Glutamatergic neuron (in vitro differentiated cells): ENCODE measurements around the gene OSBPL2. TPM values are rescaled to one million over a fixed set of nuclear protein-coding genes. Genes with fewer than 3 reads are reported as not detected.

Experiments used
- DNase-seq: peaks from one replicate; pipeline ENCODE4 v3.0.0; 2022
- H3K27ac Mint-ChIP-seq: one replicate; pipeline ENCODE4 v1.8.0; 2020; ENCODE audit warnings: mild to moderate bottlenecking, mixed read lengths, inconsistent platforms; ENCODE audit not compliant: unreplicated experiment
- H3K27me3 Mint-ChIP-seq: one replicate; pipeline ENCODE4 v1.8.0; 2020; ENCODE audit warnings: mild to moderate bottlenecking, moderate library complexity, mixed read lengths, inconsistent platforms; ENCODE audit not compliant: unreplicated experiment
- H3K36me3 Mint-ChIP-seq: one replicate; pipeline ENCODE4 v1.8.0; 2020; ENCODE audit warnings: mild to moderate bottlenecking, mixed read lengths, inconsistent platforms; ENCODE audit not compliant: unreplicated experiment
- H3K4me1 Mint-ChIP-seq: one replicate; pipeline ENCODE4 v1.8.0; 2020; ENCODE audit warnings: mild to moderate bottlenecking, low read depth, mixed read lengths, inconsistent platforms; ENCODE audit not compliant: unreplicated experiment
- H3K4me3 Mint-ChIP-seq: one replicate; pipeline ENCODE4 v1.8.0; 2020; ENCODE audit warnings: mild to moderate bottlenecking, mixed read lengths, inconsistent platforms; ENCODE audit not compliant: unreplicated experiment
- H3K9me3 Mint-ChIP-seq: one replicate; pipeline ENCODE4 v1.8.0; 2020; ENCODE audit warnings: mild to moderate bottlenecking, moderate library complexity, mixed read lengths, inconsistent platforms; ENCODE audit not compliant: unreplicated experiment
- CTCF ChIP-seq: fragments of 200-600 bp; sonication (generic); IDR thresholded peaks from one replicate; pipeline ENCODE4 v1.5.0; 2021; ENCODE audit not compliant: partially characterized antibody, unreplicated experiment
- total RNA-seq: library from RNA; stranded (reverse); fragmentation: NEBNext Ultra II Directional; extraction: Animal tissue kit (Norgen Biotek cat#: 25700); gene quantifications from one replicate; pipeline ENCODE4 v1.2.1, GENCODE V29; 2021; ENCODE audit not compliant: unreplicated experiment

The OSBPL2 gene
- total RNA-seq, 1 donor from 2014 or later = 42.6 TPM

DNA sequence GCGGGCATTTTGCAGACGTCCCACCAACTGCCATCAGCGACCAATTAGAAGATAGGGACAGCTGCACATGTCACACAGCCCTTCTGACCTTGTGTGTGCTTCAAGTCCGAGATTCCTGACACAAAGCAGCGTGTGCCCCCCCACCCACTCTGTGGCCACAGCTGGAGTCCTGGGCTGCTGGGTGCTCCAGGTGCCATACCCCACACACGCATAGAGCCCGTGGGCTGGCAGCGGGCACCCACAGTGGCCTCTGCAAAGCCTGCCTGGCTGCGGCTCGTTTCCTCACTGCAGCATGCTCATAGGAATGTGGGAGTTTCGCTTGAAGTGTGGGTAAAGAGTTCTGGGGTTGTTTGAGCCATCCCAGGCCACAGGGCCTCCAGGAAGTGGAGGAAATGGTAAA is 62.0 kb downstream of the OSBPL2 start:
- Mint-ChIP-seq H3K4me1 (peaks cover 15% of the 10 kb centered on the region), H3K27me3 (peaks cover 2% of the 10 kb centered on the region), H3K9me3 (peaks cover 13% of the 10 kb centered on the region), H3K36me3 (no peaks in the 10 kb centered on the region), H3K4me3 (no peak overlapping the region), H3K27ac (no peak overlapping the region)
- TF ChIP-seq CTCF = no peak
- DNase-seq = no peak

- TF ChIP-seq CTCF = no peak
- H3K36me3 Mint-ChIP-seq = no peaks in the 10 kb centered on the region
- DNase-seq = no peak
- H3K4me1 Mint-ChIP-seq = peaks cover 18% of the 10 kb centered on the region
- H3K9me3 Mint-ChIP-seq = peaks cover 16% of the 10 kb centered on the region
- peak overlapping the region; percentile 73 for H3K4me3 Mint-ChIP-seq
- peaks cover 2% of the 10 kb centered on the region for H3K27me3 Mint-ChIP-seq
- H3K27ac Mint-ChIP-seq = peak overlapping the region; percentile 46
Measured at GRCh38 chr20:62301111-62301668, 62.9 kb downstream of the OSBPL2 start.

DNA sequence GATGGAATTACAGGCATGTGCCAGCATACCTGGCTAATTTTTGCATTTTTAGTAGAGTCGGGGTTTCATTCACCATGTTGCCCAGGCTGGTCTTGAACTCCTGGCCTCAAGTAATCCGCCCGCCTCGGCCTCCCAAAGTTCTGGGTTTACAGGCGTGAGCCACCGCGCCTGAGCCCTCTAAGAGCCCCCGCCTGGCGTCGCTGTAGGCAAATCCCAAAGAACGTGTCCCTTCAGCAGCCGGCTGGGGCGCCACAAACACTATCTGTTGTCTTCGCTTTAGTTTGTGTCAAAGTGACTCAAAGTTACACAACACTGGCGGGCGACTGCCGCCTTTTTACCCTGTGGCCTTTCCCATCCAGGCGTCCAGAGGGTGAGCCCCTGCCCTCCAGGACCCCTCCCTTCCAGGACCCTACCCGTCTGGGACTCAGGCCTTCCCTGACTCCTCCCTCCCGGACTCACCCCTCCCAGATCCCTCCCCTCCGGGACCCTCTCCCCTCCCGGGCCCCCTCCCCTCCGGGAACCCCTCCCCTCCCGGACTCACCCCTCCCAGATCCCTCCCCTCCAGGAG is 63.5 kb downstream of the OSBPL2 start:
- Mint-ChIP-seq H3K27ac (peak overlapping the region; percentile 77), H3K27me3 (peaks cover 2% of the 10 kb centered on the region), H3K9me3 (peaks cover 16% of the 10 kb centered on the region), H3K4me1 (peaks cover 18% of the 10 kb centered on the region), H3K4me3 (peak overlapping the region; percentile 88), H3K36me3 (no peaks in the 10 kb centered on the region)
- DNase-seq = peak; percentile 89
- TF ChIP-seq CTCF = no peak

- TF ChIP-seq CTCF = peak; percentile 82
- Mint-ChIP-seq H3K27ac (peak within 1 kb of the TSS; percentile 77), H3K36me3 (no peaks in the 10 kb centered on the region), H3K4me1 (peaks cover 18% of the 10 kb centered on the region), H3K4me3 (peak within 1 kb of the TSS; percentile 89), H3K27me3 (peaks cover 2% of the 10 kb centered on the region), H3K9me3 (peaks cover 16% of the 10 kb centered on the region)
- peak; percentile 98 for DNase-seq
Measured at GRCh38 chr20:62302341-62303061, 64.2 kb downstream of the OSBPL2 start, which contains the start of gene ADRM1. ADRM1 (plus strand) TSS chr20:62302997; CDS start chr20:62303569, 572 bp downstream.

DNA sequence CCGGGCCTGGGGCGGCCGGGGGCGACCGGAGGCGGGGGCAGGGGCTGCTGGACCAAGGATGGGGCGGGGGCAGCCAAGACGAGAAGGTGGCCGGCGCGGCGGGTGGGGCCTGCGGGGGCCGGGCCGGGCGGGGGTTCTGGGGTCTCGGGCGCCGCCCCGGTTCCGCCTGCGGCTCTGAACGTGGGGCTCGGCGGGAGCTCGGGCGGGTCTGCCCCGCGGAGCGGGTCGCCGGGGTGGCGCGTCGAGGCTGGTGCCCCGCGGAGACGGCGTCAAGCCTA is 64.7 kb downstream of the OSBPL2 start:
- peaks cover 16% of the 10 kb centered on the region for H3K9me3 Mint-ChIP-seq
- no peak for DNase-seq
- peaks cover 2% of the 10 kb centered on the region for H3K27me3 Mint-ChIP-seq
- H3K4me1 Mint-ChIP-seq = peaks cover 18% of the 10 kb centered on the region
- no peaks in the 10 kb centered on the region for H3K36me3 Mint-ChIP-seq
- H3K27ac Mint-ChIP-seq = no peak overlapping the region
- TF ChIP-seq CTCF = no peak
- no peak overlapping the region for H3K4me3 Mint-ChIP-seq
